A549 (cell line): Measurements from ENCODE around the gene EPB41L5.

Experiments used
- BCL3 ChIP-seq: fragments of >200 bp; sonication (Bioruptor Twin); formaldehyde crosslinking; IDR thresholded peaks from 3 replicates; pipeline ENCODE4 v1.6.1; 2016
- CBX8 ChIP-seq: fragments of 200-600 bp; sonication (generic); IDR thresholded peaks from 2 replicates; pipeline ENCODE4 v1.6.1; 2016
- CHD2 ChIP-seq: fragments of 150-350 bp; IDR thresholded peaks from 2 replicates; pipeline ENCODE4 v1.6.1; 2014; ENCODE audit warnings: low read length; ENCODE audit not compliant: partially characterized antibody
- CTCF ChIP-seq: fragments of >200 bp; sonication (Bioruptor Twin); formaldehyde crosslinking; IDR thresholded peaks from 3 replicates; pipeline ENCODE4 v1.5.1; 2016
- HMGXB4 ChIP-seq: fragments of 250-450 bp; sonication (Bioruptor Pico); IDR thresholded peaks from 2 replicates; pipeline ENCODE4 v1.5.0; 2021; ENCODE audit warnings: mild to moderate bottlenecking, moderate library complexity, borderline replicate concordance
- JUN ChIP-seq, 2 experiments: fragments of >200 bp; sonication (Bioruptor Twin); formaldehyde crosslinking; IDR thresholded peaks; 2 replicates in 1 of 2; 3 replicates in 1 of 2; pipeline ENCODE4 v1.6.1; 2016 to 2017
- KDM5A ChIP-seq: fragments of 200-600 bp; sonication (generic); IDR thresholded peaks from 2 replicates; pipeline ENCODE4 v1.6.1; 2016; ENCODE audit warnings: antibody characterized with exemption, mild to moderate bottlenecking
- MAFK ChIP-seq: fragments of 450-650 bp; IDR thresholded peaks from 2 replicates; pipeline ENCODE4 v1.6.1; 2014; ENCODE audit not compliant: partially characterized antibody
- POLR2A ChIP-seq: IDR thresholded peaks from 2 replicates; pipeline ENCODE4 v1.6.1; 2012; ENCODE audit warnings: mild to moderate bottlenecking, low read length
- RFX5 ChIP-seq: fragments of 450-650 bp; IDR thresholded peaks from 2 replicates; pipeline ENCODE4 v1.7.1; 2014; ENCODE audit warnings: antibody characterized with exemption, mild to moderate bottlenecking, moderate library complexity

GRCh38 chr2:120218181-120218580, 205.3 kb downstream of the EPB41L5 start:
- TF ChIP-seq HMGXB4 (CRISPR knock-in tag) (no peak), POLR2A (no peak), CTCF (no peak), KDM5A (no peak), RFX5 (no peak), MAFK (no peak), CHD2 (no peak), JUN (IDR thresholded peaks at IDR 0.05) (no peak), CBX8 (no peak), BCL3 (no peak)
